GM13976 (cell line): ENCODE data around the gene NSD1.
"Not testable (repeated sequence)": the region's sequence is repeated elsewhere in the genome, so short reads cannot be mapped to it uniquely, and the experiment has no call there.

Experiments used
- DNase-seq: peaks from one replicate; pipeline ENCODE4 v3.0.0; 2012; ENCODE audit warnings: low spot score
- in situ Hi-C: fragments of 300-500 bp; cut with MboI; formaldehyde crosslinking; loops from one replicate; pipeline ENCODE4 v1.12.0; 2022; ENCODE audit warnings: low sequenced_read_pairs, mixed read lengths, inconsistent platforms; ENCODE audit not compliant: unreplicated experiment
- TF ChIP-seq, protein P1 (sequence below): IDR thresholded peaks from 2 replicates; pipeline ENCODE4 v1.5.1; 2012; ENCODE audit warnings: borderline replicate concordance, mild to moderate bottlenecking; ENCODE audit not compliant: insufficient read depth; ENCODE audit errors: extremely low read depth, missing control alignments, control extremely low read depth

NSD1 gene

DNA sequence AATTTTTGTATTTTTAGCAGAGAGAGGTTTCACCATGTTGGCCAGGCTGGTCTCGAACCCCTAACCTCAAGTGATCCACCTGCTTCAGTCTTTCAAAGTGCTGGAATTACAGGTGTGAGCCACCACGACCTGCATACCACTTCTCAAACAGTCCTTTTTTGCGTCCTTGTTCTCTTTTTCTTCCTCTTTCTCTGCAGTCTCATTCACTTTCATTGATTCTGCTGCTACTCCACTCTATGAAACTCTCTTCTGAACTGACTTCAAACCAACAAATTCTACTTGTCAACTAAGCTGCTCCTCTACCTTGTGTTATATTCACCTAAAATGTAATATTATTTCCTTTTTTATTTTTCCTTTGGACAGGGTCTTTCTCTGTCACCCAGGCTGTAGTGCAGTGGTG lies 7.9 kb downstream of the NSD1 start:
- TF ChIP-seq, protein P1, sequence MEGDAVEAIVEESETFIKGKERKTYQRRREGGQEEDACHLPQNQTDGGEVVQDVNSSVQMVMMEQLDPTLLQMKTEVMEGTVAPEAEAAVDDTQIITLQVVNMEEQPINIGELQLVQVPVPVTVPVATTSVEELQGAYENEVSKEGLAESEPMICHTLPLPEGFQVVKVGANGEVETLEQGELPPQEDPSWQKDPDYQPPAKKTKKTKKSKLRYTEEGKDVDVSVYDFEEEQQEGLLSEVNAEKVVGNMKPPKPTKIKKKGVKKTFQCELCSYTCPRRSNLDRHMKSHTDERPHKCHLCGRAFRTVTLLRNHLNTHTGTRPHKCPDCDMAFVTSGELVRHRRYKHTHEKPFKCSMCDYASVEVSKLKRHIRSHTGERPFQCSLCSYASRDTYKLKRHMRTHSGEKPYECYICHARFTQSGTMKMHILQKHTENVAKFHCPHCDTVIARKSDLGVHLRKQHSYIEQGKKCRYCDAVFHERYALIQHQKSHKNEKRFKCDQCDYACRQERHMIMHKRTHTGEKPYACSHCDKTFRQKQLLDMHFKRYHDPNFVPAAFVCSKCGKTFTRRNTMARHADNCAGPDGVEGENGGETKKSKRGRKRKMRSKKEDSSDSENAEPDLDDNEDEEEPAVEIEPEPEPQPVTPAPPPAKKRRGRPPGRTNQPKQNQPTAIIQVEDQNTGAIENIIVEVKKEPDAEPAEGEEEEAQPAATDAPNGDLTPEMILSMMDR: no peak
- no peak for DNase-seq
- in situ Hi-C loops: no loop called here

DNA sequence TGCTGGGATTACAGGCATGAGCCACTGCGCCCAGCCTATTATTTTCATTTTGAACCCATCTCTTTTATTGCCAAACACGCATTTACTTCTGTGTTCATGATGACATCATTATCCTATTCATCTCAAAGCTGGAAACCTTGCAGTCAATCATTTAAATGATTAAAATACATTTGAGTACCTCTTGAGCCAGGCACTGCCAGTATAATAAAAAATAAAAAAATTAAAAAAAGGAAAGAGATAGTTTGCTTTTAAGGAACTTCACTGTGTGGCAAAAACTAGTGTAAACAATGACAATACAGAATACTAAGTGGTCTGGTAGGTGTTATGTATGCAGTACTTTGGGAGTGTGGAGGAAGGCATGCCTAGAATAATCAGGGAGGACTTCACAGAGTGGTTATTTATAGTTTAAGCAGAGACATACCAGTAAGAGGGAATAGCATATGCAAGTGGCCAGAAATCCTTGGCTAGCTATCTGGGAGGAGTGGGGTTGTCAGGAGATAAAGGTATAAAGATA lies 8.6 kb downstream of the NSD1 start:
- TF ChIP-seq, protein P1: no peak
- no peak for DNase-seq
- in situ Hi-C loops: no loop called here

DNA sequence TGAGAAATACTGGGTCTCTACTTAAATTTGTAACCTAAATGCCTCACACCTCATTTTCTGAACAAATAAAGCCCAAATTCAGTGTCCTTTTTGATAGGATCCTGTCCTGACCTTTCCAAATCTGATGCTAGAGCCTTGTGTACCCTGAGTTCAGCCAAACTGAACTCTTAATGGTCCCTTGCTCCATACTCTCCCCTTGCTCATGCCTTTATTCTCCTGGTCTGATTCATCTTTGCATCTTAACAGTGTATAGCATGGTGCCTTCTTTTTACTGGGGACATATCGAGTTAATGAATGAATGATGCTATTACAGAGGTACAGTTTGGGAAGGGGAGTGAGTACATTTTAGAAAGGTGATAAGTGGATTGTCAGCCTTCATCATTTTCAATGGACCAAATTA lies 9.2 kb downstream of the NSD1 start:
- DNase-seq: no peak
- TF ChIP-seq, protein P1: no peak
- in situ Hi-C loops: no loop called here

DNA sequence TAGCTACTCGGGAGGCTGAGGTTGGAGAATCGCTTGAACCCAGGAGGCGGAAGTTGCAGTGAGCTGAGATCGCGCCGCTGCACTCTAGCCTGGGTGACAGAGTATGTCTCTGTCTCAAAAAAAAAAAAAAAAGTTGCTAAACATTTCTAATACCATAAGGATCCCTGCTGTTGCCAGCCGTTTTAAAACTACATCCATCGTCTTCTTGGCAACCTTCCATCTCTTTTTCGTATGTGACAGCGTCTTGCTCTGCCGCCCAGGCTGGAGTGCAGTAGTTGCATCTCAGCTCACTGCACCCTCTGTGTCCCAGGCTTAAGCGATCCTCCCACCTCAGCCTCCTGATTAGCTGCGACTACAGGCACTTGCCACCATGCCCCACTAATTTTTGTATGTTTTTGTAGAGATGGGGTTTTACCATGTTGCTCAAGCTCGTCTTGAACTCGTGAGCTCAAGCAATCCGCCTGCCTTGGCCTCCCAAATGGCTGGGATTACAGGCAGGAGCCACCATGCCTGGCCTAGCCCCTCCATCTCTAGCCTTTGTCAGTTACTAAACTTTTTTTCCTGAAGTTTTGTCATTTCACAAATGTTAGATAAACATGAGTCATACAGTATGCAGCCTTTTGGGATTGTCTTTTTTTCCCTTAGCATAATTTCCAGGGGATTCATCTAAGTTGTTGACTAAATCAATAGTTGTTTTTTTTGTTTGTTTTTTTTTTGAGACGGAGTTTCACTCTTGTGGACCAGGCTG lies 13.5 kb downstream of the NSD1 start:
- in situ Hi-C loops: no loop called here
- TF ChIP-seq, protein P1: no peak
- DNase-seq: no peak

DNA sequence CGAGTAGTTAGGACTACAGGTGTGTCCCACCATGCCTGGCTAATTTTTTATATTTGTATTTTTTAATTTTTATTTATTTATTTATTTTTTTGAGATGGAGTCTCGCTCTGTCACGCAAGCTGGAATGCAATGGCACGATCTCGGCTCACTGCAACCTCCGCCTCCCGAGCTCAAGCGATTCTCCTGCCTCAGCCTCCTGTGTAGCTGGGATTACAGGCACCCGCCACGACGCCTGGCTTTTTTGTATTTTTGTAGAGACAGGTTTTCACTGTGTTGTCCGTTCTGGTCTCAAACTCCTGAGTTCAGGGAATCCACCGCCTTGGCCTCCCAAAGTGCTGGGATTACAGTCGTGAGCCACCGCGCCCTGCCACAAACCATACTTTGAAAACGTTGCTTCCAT lies 16.5 kb downstream of the NSD1 start:
- in situ Hi-C loops, DNase-seq: not testable (repeated sequence)

DNA sequence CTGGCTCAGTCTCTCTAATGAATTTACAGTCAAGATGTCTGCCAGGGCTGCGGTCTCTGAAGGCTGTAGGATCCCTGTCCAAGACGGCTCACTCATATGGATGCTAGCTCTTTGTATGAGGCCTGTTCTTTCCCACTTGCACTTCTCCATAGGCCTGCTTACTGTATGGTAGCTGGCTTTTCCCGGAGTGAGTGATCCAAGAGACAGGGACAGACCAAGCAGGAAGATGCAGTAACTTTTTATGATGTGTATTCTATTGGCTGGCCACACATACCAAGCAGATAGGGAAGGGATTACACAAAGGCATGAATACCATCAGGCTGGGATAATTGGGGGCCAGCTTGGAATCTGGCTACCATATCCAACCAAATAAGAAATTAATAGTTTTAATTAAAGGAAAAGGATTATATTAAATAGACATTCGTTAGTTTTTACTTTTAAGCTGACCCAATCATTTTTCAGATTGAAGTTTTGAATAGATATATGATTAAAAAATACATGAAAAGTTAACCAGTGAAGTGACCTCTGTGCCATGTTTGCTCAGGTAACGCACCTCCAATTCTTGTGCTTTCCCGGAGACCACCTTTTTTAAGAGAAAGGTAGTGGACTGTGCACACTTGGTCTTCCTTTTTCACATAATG lies 20.6 kb downstream of the NSD1 start:
- in situ Hi-C loops: no loop called here
- DNase-seq: no peak
- TF ChIP-seq, protein P1: no peak

DNA sequence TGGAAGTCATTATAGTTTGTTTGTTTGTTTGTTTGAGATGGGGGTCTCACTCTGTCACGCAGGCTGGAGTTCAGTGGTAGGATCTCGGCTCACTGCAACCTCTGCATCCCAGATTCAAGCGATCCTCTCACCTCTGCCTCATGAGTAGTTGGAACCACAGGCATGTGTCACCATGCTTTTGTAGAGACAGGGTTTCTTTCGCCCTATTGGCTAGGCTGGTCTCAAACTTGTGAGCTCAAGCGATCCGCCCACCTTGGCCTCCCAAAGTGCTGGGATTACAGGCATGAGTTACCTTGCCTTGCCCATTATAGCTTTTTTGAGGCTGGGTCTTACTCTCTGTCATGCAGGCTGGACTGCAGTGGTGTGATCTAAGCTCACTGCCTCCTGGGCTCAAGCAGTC lies 28.8 kb downstream of the NSD1 start:
- TF ChIP-seq, protein P1: no peak
- no peak for DNase-seq
- in situ Hi-C loops: no loop called here
